Measurements from ENCODE around the gene MAP3K14. TPM values are rescaled to one million over a fixed set of nuclear protein-coding genes. Genes with fewer than 3 reads are reported as not detected.
"Not testable (repeated sequence)": the region's sequence is repeated elsewhere in the genome, so short reads cannot be mapped to it uniquely, and the experiment has no call there.

MAP3K14 gene
- total RNA-seq, 1 experiment from 2014 or later: 16.8 TPM

DNA sequence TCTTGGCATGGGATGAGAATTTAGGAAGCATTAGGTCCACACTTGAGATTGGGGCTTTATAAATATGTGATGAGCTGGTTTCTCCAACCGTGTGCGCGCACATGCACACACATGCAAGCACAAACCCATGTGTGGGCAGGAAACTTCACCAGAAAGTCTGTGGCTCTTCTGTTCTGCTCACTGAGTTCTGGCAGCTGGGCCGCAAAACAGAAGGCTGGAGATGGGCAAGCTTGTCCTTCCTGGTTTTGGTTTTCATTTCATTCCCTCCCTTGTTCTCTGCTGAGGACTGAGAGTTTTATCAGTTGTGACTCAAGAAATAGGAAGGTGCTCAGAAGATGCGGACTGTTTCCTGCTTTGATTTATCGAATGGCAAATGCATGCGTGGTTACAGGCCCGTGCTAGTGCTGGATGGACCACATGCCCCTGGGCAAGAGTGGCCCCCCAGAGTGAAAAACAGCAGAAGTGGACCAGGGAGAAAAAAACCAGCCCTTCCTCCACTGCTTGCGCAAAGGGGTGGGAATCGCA is 14.1 kb downstream of the MAP3K14 start:
- Histone ChIP-seq H3K27ac (ENCODE audit: low read length) (no peak overlapping the region), H3K4me3 (ENCODE audit: low read length) (no peak overlapping the region), H3K27me3 (ENCODE audit: low read length) (no peaks in the 10 kb centered on the region), H3K9me2 (replicated peaks; ENCODE audit: low read length) (no peaks in the 10 kb centered on the region), H3K36me3 (ENCODE audit: low read depth, low read length) (peaks cover 12% of the 10 kb centered on the region; the same call in 1 of the 2 replicates), H3K9me3 (ENCODE audit: low read length) (no peaks in the 10 kb centered on the region), H3K4me2 (ENCODE audit: low read length) (no peak overlapping the region), H3K79me2 (ENCODE audit: low read length) (peaks cover 96% of the 10 kb centered on the region), H3F3A (ENCODE audit: low read length, unreplicated experiment) (peaks cover 3% of the 10 kb centered on the region), H3K4me1 (ENCODE audit: insufficient read depth, low read length) (peaks cover 37% of the 10 kb centered on the region), H3K9ac (ENCODE audit: low read length) (no peak overlapping the region), H4K20me1 (ENCODE audit: low read length) (peaks cover 20% of the 10 kb centered on the region; the same call in 1 of the 2 replicates), H2AFZ (ENCODE audit: low read length) (no peak overlapping the region)
- intact Hi-C loops (cut with micrococcal nuclease): no loop called here
- no TSS peak for BruUV-seq (replicated peaks)
- ChIA-PET POLR2A (ENCODE audit: unreplicated experiment) (interaction anchor here (0.6 kb wide), 1 partner anchor 123 kb away, joined by 3 read pairs; no protein-coding TSS in a partner anchor), CTCF (no interaction called here)
- TF ChIP-seq CTCF (conservative IDR thresholded peaks at IDR 0.05; ENCODE audit: low read depth, low read length) (no peak), EZH2phosphoT487 (IDR thresholded peaks at IDR 0.05; ENCODE audit: borderline replicate concordance, low read length) (no peak), EZH2 (IDR thresholded peaks at IDR 0.05; ENCODE audit: low read length, unreplicated experiment) (no peak)
- DNase-seq: no peak
- ATAC-seq: no peak

- ChIA-PET CTCF (interaction anchor here (0.7 kb wide), 1 partner anchor 56 kb away, joined by 3 read pairs; no protein-coding TSS in a partner anchor), POLR2A (ENCODE audit: unreplicated experiment) (interaction anchor here (0.6 kb wide), 2 partner anchors 15 to 123 kb away, joined by 3 read pairs; no protein-coding TSS in a partner anchor)
- intact Hi-C loops (cut with micrococcal nuclease); H3K9ac ChIP-seq (ENCODE audit: low read length); H3K27me3 ChIP-seq (ENCODE audit: low read length); H3K4me3 ChIP-seq (ENCODE audit: low read length); H3K27ac ChIP-seq (ENCODE audit: low read length); H2AFZ ChIP-seq (ENCODE audit: low read length); BruUV-seq (replicated peaks); H3K4me2 ChIP-seq (ENCODE audit: low read length); H3K9me2 ChIP-seq (replicated peaks; ENCODE audit: low read length); H3K9me3 ChIP-seq (ENCODE audit: low read length); DNase-seq; ATAC-seq; H3F3A ChIP-seq (ENCODE audit: low read length, unreplicated experiment): not testable (repeated sequence)
- Histone ChIP-seq H3K36me3 (ENCODE audit: low read depth, low read length) (peaks cover 14% of the 10 kb centered on the region; the same call in 1 of the 2 replicates), H3K79me2 (ENCODE audit: low read length) (peaks cover 96% of the 10 kb centered on the region), H3K4me1 (ENCODE audit: insufficient read depth, low read length) (peaks cover 34% of the 10 kb centered on the region), H4K20me1 (ENCODE audit: low read length) (peaks cover 20% of the 10 kb centered on the region; the same call in 1 of the 2 replicates)
Measured at GRCh38 chr17:45302220-45302619, 14.6 kb downstream of the MAP3K14 start.

DNA sequence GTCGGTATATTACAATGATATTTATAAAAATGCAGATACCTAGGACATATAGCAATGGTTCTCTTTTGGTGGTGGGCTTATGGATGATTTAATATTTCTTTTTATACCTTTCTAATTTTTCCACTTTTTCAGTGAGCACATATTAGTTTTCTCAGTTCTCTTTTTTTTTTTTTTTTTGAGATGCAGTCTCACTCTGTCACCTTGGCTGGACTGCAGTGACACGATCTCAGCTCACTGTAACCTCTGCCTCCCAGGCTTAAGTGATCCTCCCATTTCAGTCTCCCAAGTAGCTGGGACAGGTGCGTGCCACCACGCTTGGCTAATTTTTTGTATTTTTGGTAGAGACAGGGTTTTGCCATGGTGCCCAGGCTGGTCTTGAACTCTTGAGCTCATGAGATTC is 15.1 kb downstream of the MAP3K14 start:
- peaks cover 96% of the 10 kb centered on the region for H3K79me2 ChIP-seq (ENCODE audit: low read length)
- H3K9me2 ChIP-seq (replicated peaks; ENCODE audit: low read length): no peaks in the 10 kb centered on the region
- no peak overlapping the region for H3K4me2 ChIP-seq (ENCODE audit: low read length)
- ATAC-seq (no peak), DNase-seq (no peak)
- no peak overlapping the region for H2AFZ ChIP-seq (ENCODE audit: low read length)
- H3K4me3 ChIP-seq (ENCODE audit: low read length): no peak overlapping the region
- H3K27ac ChIP-seq (ENCODE audit: low read length): no peak overlapping the region
- no TSS peak for BruUV-seq (replicated peaks)
- TF ChIP-seq EZH2phosphoT487 (IDR thresholded peaks at IDR 0.05; ENCODE audit: borderline replicate concordance, low read length) (no peak), CTCF (conservative IDR thresholded peaks at IDR 0.05; ENCODE audit: low read depth, low read length) (no peak), EZH2 (IDR thresholded peaks at IDR 0.05; ENCODE audit: low read length, unreplicated experiment) (no peak)
- intact Hi-C loops (cut with micrococcal nuclease): no loop called here
- ChIA-PET POLR2A (ENCODE audit: unreplicated experiment) (interaction anchor here (0.6 kb wide), 1 partner anchor 16 kb away, joined by 3 read pairs; no protein-coding TSS in a partner anchor), CTCF (interaction anchor here (0.7 kb wide), 1 partner anchor 56 kb away, joined by 3 read pairs; no protein-coding TSS in a partner anchor)
- H3K4me1 ChIP-seq (ENCODE audit: insufficient read depth, low read length): peaks cover 36% of the 10 kb centered on the region
- H3F3A ChIP-seq (ENCODE audit: low read length, unreplicated experiment): no peaks in the 10 kb centered on the region
- H3K9ac ChIP-seq (ENCODE audit: low read length): no peak overlapping the region
- no peaks in the 10 kb centered on the region for H3K9me3 ChIP-seq (ENCODE audit: low read length)
- no peaks in the 10 kb centered on the region for H3K27me3 ChIP-seq (ENCODE audit: low read length)
- H3K36me3 ChIP-seq (ENCODE audit: low read depth, low read length): peaks cover 17% of the 10 kb centered on the region; the same call in 1 of the 2 replicates
- H4K20me1 ChIP-seq (ENCODE audit: low read length): peaks cover 18% of the 10 kb centered on the region; the same call in 1 of the 2 replicates
